Measurements from ENCODE around the gene SMO. TPM values are rescaled to one million over a fixed set of nuclear protein-coding genes. Genes with fewer than 3 reads are reported as not detected.
"Not testable (repeated sequence)": the region's sequence is repeated elsewhere in the genome, so short reads cannot be mapped to it uniquely, and the experiment has no call there.

The SMO gene
- total RNA-seq, 1 experiment from 2014 or later: 12.8 TPM

DNA sequence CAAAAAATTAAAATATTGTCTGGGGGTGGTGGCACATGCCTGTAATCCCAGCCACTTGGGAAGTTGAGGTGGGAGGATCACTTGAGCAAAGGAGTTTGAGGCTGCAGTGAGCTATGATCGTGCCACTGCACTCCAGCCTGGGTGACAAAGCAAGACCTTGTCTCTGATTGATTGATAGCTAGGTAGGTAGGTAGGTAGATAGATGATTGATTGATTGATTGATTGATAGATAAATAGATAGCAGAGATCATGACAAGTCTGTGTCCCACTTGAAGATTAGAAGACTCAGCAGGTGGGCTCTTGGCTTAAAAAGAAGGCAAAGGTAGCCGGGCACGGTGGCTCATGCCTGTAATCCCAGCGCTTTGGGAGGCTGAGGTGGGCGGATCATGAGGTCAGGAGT is 64.2 kb downstream of the SMO start:
- H3K36me3 ChIP-seq (ENCODE audit: control insufficient read depth in 1 of 2, insufficient read depth in 2 of 2, low read length in 2 of 2); H3K9me3 ChIP-seq (ENCODE audit: control insufficient read depth in 1 of 2, insufficient read depth in 1 of 2, low read depth in 1 of 2, low read length in 2 of 2); intact Hi-C loops (cut with micrococcal nuclease); H3K9me2 ChIP-seq (ENCODE audit: insufficient read depth); H3K4me3 ChIP-seq (replicated peaks in 1 of 2; ENCODE audit: low read depth in 1 of 2, low read length in 2 of 2); H3K4me2 ChIP-seq (ENCODE audit: low read length); H3K27me3 ChIP-seq (ENCODE audit: insufficient read depth, low read length); RAD21 ChIA-PET (ENCODE audit: low non-redundant PET in 1 of 2, low total read pairs in 2 of 2, uncharacterized antibody in 2 of 2, unreplicated experiment in 2 of 2); POLR2A ChIA-PET; H3K9ac ChIP-seq (ENCODE audit: low read length); DNase-seq (ENCODE audit: low read depth, low spot score); H3K79me2 ChIP-seq (ENCODE audit: insufficient read depth, low read length); CTCF ChIA-PET; BruUV-seq (replicated peaks); ATAC-seq; H3K27ac ChIP-seq (ENCODE audit: low read depth, low read length); H3K4me1 ChIP-seq (ENCODE audit: control insufficient read depth in 1 of 2, insufficient read depth in 2 of 2, low read length in 2 of 2); H4K20me1 ChIP-seq (ENCODE audit: insufficient read depth); H2AFZ ChIP-seq (ENCODE audit: low read depth, low read length, poor library complexity, severe bottlenecking): not testable (repeated sequence)

DNA sequence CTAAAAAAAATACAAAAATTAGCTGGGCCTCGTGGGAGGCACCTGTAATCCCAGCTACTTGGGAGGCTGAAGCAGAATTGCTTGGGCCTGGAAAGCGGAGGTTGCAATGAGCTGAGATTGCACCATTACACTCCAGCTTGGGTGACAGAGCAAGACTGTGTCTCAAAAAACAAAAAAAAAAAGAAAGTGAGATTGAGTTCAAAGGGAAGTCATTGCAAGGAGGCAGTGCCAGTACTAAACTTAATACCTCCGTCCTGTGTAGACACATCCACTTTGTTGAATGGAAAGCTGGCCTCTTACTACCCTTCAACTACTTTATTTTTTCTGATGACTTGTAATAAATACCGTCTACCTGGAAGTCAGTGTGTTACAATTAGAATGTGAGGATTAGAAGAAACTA is 67.4 kb downstream of the SMO start:
- no peak for TF ChIP-seq RAD21 (IDR thresholded peaks at IDR 0.05; ENCODE audit: low read depth)
- no peak for TF ChIP-seq YY1 (IDR thresholded peaks at IDR 0.05; ENCODE audit: extremely low read depth, insufficient replicate concordance, low read depth, low read length)
- no peak for TF ChIP-seq FOSL1 (IDR thresholded peaks at IDR 0.05; ENCODE audit: low read depth)
- TF ChIP-seq, protein P1, sequence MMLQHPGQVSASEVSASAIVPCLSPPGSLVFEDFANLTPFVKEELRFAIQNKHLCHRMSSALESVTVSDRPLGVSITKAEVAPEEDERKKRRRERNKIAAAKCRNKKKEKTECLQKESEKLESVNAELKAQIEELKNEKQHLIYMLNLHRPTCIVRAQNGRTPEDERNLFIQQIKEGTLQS (IDR thresholded peaks at IDR 0.05): no peak
- no peak for TF ChIP-seq CEBPB (IDR thresholded peaks at IDR 0.05; ENCODE audit: low read depth)
- no peak for TF ChIP-seq EZH2 (IDR thresholded peaks at IDR 0.05)
- TF ChIP-seq ELF1 (IDR thresholded peaks at IDR 0.05; ENCODE audit: borderline replicate concordance, low read depth): no peak
- TF ChIP-seq, protein P2, sequence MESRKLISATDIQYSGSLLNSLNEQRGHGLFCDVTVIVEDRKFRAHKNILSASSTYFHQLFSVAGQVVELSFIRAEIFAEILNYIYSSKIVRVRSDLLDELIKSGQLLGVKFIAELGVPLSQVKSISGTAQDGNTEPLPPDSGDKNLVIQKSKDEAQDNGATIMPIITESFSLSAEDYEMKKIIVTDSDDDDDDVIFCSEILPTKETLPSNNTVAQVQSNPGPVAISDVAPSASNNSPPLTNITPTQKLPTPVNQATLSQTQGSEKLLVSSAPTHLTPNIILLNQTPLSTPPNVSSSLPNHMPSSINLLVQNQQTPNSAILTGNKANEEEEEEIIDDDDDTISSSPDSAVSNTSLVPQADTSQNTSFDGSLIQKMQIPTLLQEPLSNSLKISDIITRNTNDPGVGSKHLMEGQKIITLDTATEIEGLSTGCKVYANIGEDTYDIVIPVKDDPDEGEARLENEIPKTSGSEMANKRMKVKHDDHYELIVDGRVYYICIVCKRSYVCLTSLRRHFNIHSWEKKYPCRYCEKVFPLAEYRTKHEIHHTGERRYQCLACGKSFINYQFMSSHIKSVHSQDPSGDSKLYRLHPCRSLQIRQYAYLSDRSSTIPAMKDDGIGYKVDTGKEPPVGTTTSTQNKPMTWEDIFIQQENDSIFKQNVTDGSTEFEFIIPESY (IDR thresholded peaks at IDR 0.05; ENCODE audit: extremely low read depth, insufficient replicate concordance, low read length): no peak
- TF ChIP-seq ZFX (IDR thresholded peaks at IDR 0.05): no peak
- TF ChIP-seq, protein P3, sequence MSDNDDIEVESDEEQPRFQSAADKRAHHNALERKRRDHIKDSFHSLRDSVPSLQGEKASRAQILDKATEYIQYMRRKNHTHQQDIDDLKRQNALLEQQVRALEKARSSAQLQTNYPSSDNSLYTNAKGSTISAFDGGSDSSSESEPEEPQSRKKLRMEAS (IDR thresholded peaks at IDR 0.05): no peak
- TF ChIP-seq POLR2AphosphoS5 (IDR thresholded peaks at IDR 0.05; ENCODE audit: low read depth, low read length): no peak
- no peak for TF ChIP-seq EZH2phosphoT487 (IDR thresholded peaks at IDR 0.05; ENCODE audit: borderline replicate concordance)
- no peak for TF ChIP-seq SP1 (IDR thresholded peaks at IDR 0.05; ENCODE audit: low read depth)
- TF ChIP-seq, protein P4, sequence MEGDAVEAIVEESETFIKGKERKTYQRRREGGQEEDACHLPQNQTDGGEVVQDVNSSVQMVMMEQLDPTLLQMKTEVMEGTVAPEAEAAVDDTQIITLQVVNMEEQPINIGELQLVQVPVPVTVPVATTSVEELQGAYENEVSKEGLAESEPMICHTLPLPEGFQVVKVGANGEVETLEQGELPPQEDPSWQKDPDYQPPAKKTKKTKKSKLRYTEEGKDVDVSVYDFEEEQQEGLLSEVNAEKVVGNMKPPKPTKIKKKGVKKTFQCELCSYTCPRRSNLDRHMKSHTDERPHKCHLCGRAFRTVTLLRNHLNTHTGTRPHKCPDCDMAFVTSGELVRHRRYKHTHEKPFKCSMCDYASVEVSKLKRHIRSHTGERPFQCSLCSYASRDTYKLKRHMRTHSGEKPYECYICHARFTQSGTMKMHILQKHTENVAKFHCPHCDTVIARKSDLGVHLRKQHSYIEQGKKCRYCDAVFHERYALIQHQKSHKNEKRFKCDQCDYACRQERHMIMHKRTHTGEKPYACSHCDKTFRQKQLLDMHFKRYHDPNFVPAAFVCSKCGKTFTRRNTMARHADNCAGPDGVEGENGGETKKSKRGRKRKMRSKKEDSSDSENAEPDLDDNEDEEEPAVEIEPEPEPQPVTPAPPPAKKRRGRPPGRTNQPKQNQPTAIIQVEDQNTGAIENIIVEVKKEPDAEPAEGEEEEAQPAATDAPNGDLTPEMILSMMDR (IDR thresholded peaks at IDR 0.05 in 2 of 3, conservative IDR thresholded peaks at IDR 0.05 in 1 of 3; ENCODE audit: borderline replicate concordance in 1 of 3, insufficient read depth in 1 of 3, low read depth in 2 of 3, low read length in 2 of 3): no peak
- no peak for TF ChIP-seq EGR1 (IDR thresholded peaks at IDR 0.05; ENCODE audit: low read depth)
- no peak for TF ChIP-seq SIN3A (IDR thresholded peaks at IDR 0.05; ENCODE audit: low read depth)
- TF ChIP-seq ZNF274 (IDR thresholded peaks at IDR 0.05; ENCODE audit: low read depth, low read length): no peak
- TF ChIP-seq SRF (IDR thresholded peaks at IDR 0.05; ENCODE audit: low read depth): no peak
- Histone ChIP-seq H3K4me3 (replicated peaks in 1 of 2; ENCODE audit: low read depth in 1 of 2, low read length in 2 of 2) (no peak overlapping the region), H3K79me2 (ENCODE audit: insufficient read depth, low read length) (no peaks in the 10 kb centered on the region), H3K4me2 (ENCODE audit: low read length) (no peak overlapping the region), H4K20me1 (ENCODE audit: insufficient read depth) (no peaks in the 10 kb centered on the region), H3K27ac (ENCODE audit: low read depth, low read length) (no peak overlapping the region), H3K4me1 (ENCODE audit: control insufficient read depth in 1 of 2, insufficient read depth in 2 of 2, low read length in 2 of 2) (no peaks in the 10 kb centered on the region), H3K9me2 (ENCODE audit: insufficient read depth) (no peaks in the 10 kb centered on the region), H3K27me3 (ENCODE audit: insufficient read depth, low read length) (no peaks in the 10 kb centered on the region), H3K9ac (ENCODE audit: low read length) (no peak overlapping the region), H3K9me3 (ENCODE audit: control insufficient read depth in 1 of 2, insufficient read depth in 1 of 2, low read depth in 1 of 2, low read length in 2 of 2) (no peaks in the 10 kb centered on the region), H3K36me3 (ENCODE audit: control insufficient read depth in 1 of 2, insufficient read depth in 2 of 2, low read length in 2 of 2) (no peaks in the 10 kb centered on the region), H2AFZ (ENCODE audit: low read depth, low read length, poor library complexity, severe bottlenecking) (no peak overlapping the region)
- RAD21 ChIA-PET (ENCODE audit: low non-redundant PET in 1 of 2, low total read pairs in 2 of 2, uncharacterized antibody in 2 of 2, unreplicated experiment in 2 of 2): no interaction called here
- POLR2A ChIA-PET: no interaction called here
- no TSS peak for BruUV-seq (replicated peaks)
- intact Hi-C loops (cut with micrococcal nuclease): no loop called here
- CTCF ChIA-PET: no interaction called here
- DNase-seq (ENCODE audit: low read depth, low spot score) (no peak), ATAC-seq (no peak)
